ENCODE results near the gene SQSTM1. TPM values are rescaled to one million over a fixed set of nuclear protein-coding genes. Genes with fewer than 3 reads are reported as not detected.

Gene SQSTM1
- total RNA-seq, 1 donor from 2014 or later: 27.6 TPM

GRCh38 chr5:179812135-179812825, 8.4 kb upstream of the SQSTM1 start:
- no peak overlapping the region for H3K4me3 Mint-ChIP-seq
- no peak overlapping the region for H3K27ac ChIP-seq
- H3K27ac Mint-ChIP-seq: no peak overlapping the region

GRCh38 chr5:179812997-179813607, 7.6 kb upstream of the SQSTM1 start:
- H3K27me3 ChIP-seq: peaks cover 26% of the 10 kb centered on the region
- Mint-ChIP-seq H3K27ac (no peak overlapping the region), H3K27me3 (ENCODE audit: insufficient read depth, low read depth) (peaks cover 13% of the 10 kb centered on the region), H3K4me3 (no peak overlapping the region), H3K36me3 (peaks cover 24% of the 10 kb centered on the region), H3K4me1 (peaks cover 3% of the 10 kb centered on the region), H3K9me3 (peaks cover 4% of the 10 kb centered on the region)
- no peak overlapping the region for H3K4me2 ChIP-seq
- H2AFZ ChIP-seq (replicated peaks): no peak overlapping the region
- H3K9ac ChIP-seq: no peak overlapping the region
- no peaks in the 10 kb centered on the region for H3K36me3 ChIP-seq
- no peaks in the 10 kb centered on the region for H3K4me1 ChIP-seq
- no peaks in the 10 kb centered on the region for H3K9me3 ChIP-seq (ENCODE audit: low read depth)
- no peak overlapping the region for H3K27ac ChIP-seq
- H3K4me3 ChIP-seq: no peak overlapping the region
- TF ChIP-seq EZH2phosphoT487 (IDR thresholded peaks at IDR 0.05) (no peak), EZH2 (IDR thresholded peaks at IDR 0.05) (no peak)
- TF ChIP-seq, protein P1, sequence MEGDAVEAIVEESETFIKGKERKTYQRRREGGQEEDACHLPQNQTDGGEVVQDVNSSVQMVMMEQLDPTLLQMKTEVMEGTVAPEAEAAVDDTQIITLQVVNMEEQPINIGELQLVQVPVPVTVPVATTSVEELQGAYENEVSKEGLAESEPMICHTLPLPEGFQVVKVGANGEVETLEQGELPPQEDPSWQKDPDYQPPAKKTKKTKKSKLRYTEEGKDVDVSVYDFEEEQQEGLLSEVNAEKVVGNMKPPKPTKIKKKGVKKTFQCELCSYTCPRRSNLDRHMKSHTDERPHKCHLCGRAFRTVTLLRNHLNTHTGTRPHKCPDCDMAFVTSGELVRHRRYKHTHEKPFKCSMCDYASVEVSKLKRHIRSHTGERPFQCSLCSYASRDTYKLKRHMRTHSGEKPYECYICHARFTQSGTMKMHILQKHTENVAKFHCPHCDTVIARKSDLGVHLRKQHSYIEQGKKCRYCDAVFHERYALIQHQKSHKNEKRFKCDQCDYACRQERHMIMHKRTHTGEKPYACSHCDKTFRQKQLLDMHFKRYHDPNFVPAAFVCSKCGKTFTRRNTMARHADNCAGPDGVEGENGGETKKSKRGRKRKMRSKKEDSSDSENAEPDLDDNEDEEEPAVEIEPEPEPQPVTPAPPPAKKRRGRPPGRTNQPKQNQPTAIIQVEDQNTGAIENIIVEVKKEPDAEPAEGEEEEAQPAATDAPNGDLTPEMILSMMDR (IDR thresholded peaks at IDR 0.05): no peak
- no peak for DNase-seq (ENCODE audit: low spot score)
- H4K20me1 ChIP-seq (ENCODE audit: low read depth): peaks cover 10% of the 10 kb centered on the region
- H3F3A ChIP-seq (ENCODE audit: low read depth): peaks cover 14% of the 10 kb centered on the region
- H3K79me2 ChIP-seq (ENCODE audit: low read depth): peaks cover 5% of the 10 kb centered on the region

More at GRCh38 chr5:179812135-179812825, 8.4 kb upstream of the SQSTM1 start:
- peaks cover 14% of the 10 kb centered on the region for H3F3A ChIP-seq (ENCODE audit: low read depth)
- no peak overlapping the region for H3K4me2 ChIP-seq
- H3K4me1 Mint-ChIP-seq: no peaks in the 10 kb centered on the region
- no peaks in the 10 kb centered on the region for H3K4me1 ChIP-seq
- H3K9ac ChIP-seq: no peak overlapping the region
- peaks cover 9% of the 10 kb centered on the region for H3K79me2 ChIP-seq (ENCODE audit: low read depth)
- H3K27me3 ChIP-seq: peaks cover 18% of the 10 kb centered on the region
- H3K36me3 Mint-ChIP-seq: peaks cover 24% of the 10 kb centered on the region
- DNase-seq (ENCODE audit: low spot score): no peak
- H3K27me3 Mint-ChIP-seq (ENCODE audit: insufficient read depth, low read depth): peaks cover 9% of the 10 kb centered on the region
- H4K20me1 ChIP-seq (ENCODE audit: low read depth): peaks cover 7% of the 10 kb centered on the region
- no peaks in the 10 kb centered on the region for H3K36me3 ChIP-seq
- H2AFZ ChIP-seq (replicated peaks): no peak overlapping the region
- TF ChIP-seq EZH2phosphoT487 (IDR thresholded peaks at IDR 0.05) (no peak), EZH2 (IDR thresholded peaks at IDR 0.05) (no peak)
- TF ChIP-seq, protein P1 (IDR thresholded peaks at IDR 0.05): no peak
- H3K4me3 ChIP-seq: no peak overlapping the region
- H3K9me3 Mint-ChIP-seq: peaks cover 4% of the 10 kb centered on the region
- H3K9me3 ChIP-seq (ENCODE audit: low read depth): no peaks in the 10 kb centered on the region

DNA sequence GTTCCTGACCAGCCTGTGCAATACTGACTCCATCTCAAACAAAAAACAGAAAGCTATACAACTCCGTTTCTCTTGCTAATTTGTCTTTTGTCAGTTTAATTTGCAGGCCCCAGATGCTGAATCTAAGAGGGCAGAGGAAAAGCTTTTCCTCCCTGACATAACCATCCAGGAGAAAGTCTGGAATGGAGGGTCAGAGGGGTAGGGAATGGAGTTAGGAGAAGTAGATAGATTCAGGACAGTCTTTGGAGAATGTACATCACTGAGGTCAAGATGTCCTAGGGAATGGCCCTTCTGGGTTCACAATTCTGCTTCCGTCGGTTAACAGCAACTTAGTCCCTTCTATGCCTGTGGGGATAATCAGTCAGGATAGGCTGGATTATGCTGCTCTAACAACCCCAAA, 6.6 kb upstream of the SQSTM1 start:
- Histone ChIP-seq H3K4me1 (peaks cover 8% of the 10 kb centered on the region), H2AFZ (replicated peaks) (no peak overlapping the region), H3K4me3 (no peak overlapping the region), H4K20me1 (ENCODE audit: low read depth) (peaks cover 11% of the 10 kb centered on the region), H3K36me3 (no peaks in the 10 kb centered on the region), H3K9me3 (ENCODE audit: low read depth) (no peaks in the 10 kb centered on the region), H3K4me2 (no peak overlapping the region), H3K9ac (no peak overlapping the region), H3K27me3 (peaks cover 34% of the 10 kb centered on the region), H3K79me2 (ENCODE audit: low read depth) (no peaks in the 10 kb centered on the region), H3F3A (ENCODE audit: low read depth) (peaks cover 13% of the 10 kb centered on the region), H3K27ac (no peak overlapping the region)
- Mint-ChIP-seq H3K9me3 (peaks cover 4% of the 10 kb centered on the region), H3K27me3 (ENCODE audit: insufficient read depth, low read depth) (peaks cover 15% of the 10 kb centered on the region), H3K36me3 (peaks cover 24% of the 10 kb centered on the region), H3K4me1 (peaks cover 11% of the 10 kb centered on the region), H3K27ac (no peak overlapping the region), H3K4me3 (no peak overlapping the region)
- TF ChIP-seq EZH2phosphoT487 (IDR thresholded peaks at IDR 0.05) (no peak), EZH2 (IDR thresholded peaks at IDR 0.05) (no peak)
- TF ChIP-seq, protein P1 (IDR thresholded peaks at IDR 0.05): no peak
- no peak for DNase-seq (ENCODE audit: low spot score)

Data from neural progenitor cell (in vitro differentiated cells).